A549 (cell line): ENCODE data around the gene SPNS2. TPM values are rescaled to one million over a fixed set of nuclear protein-coding genes. Genes with fewer than 3 reads are reported as not detected.

Experiments
- ATAC-seq, 2 experiments: fragments of 200-7000 bp in 1 of 2; fragments of >200 bp in 1 of 2; cut with Nextera tagmentation in 1 of 2; cut with Tn5 transposase in 1 of 2; 3 replicates each; pipeline versions ENCODE4 v1.8.0 to v1.9.1; 2018 to 2020; ENCODE audit warnings: mild to moderate bottlenecking in 1 of 2, moderate library complexity in 1 of 2
- CTCF ChIA-PET: fragments of 300-600 bp; sonication (Branson Sonifier 250); formaldehyde crosslinking; extraction: SDS; loops from one replicate; lab custom pipeline; 2021; ENCODE audit warnings: antibody characterized with exemption, inconsistent platforms; lab: Yijun Ruan, JAX
- POLR2A ChIA-PET: fragments of 350-600 bp; formaldehyde crosslinking; extraction: SDS; loops from one replicate; lab custom pipeline; 2021; ENCODE audit warnings: antibody characterized with exemption, inconsistent platforms; lab: Yijun Ruan, JAX
- DNase-seq, 2 experiments: peaks; one replicate each; pipeline versions ENCODE4 v3.0.0 to v3.0.0-alpha.2; 2011 to 2016; ENCODE audit warnings: low read depth in 1 of 2, low spot score in 1 of 2
- FAIRE-seq: peaks from 2 replicates; lab custom pipeline; 2011; peaks lifted over from hg19 to GRCh38; lab: Jason Lieb, UNC
- H3K27ac ChIP-seq, 2 experiments: fragments of >200 bp; sonication (Bioruptor Twin); formaldehyde crosslinking; 3 replicates each; pipeline ENCODE4 v1.5.1; 2016 to 2017
- H3K4me1 ChIP-seq: fragments of >200 bp; sonication (Bioruptor Twin); formaldehyde crosslinking; 3 replicates; pipeline ENCODE4 v1.6.1; 2016
- H3K4me2 ChIP-seq: fragments of >200 bp; sonication (Bioruptor Twin); formaldehyde crosslinking; 3 replicates; pipeline ENCODE4 v1.6.1; 2016
- H3K4me3 ChIP-seq: fragments of >200 bp; sonication (Bioruptor Twin); formaldehyde crosslinking; 3 replicates; pipeline ENCODE4 v1.5.1; 2016
- H3K9me3 ChIP-seq: fragments of >200 bp; sonication (Bioruptor Twin); formaldehyde crosslinking; 3 replicates; pipeline ENCODE4 v1.6.1; 2016
- CBX2 ChIP-seq: fragments of 200-600 bp; sonication (generic); IDR thresholded peaks from 2 replicates; pipeline ENCODE4 v1.6.1; 2016; ENCODE audit warnings: low read depth, mild to moderate bottlenecking, borderline replicate concordance
- CHD2 ChIP-seq: fragments of 150-350 bp; IDR thresholded peaks from 2 replicates; pipeline ENCODE4 v1.6.1; 2014; ENCODE audit warnings: low read length; ENCODE audit not compliant: partially characterized antibody
- CHD4 ChIP-seq: fragments of 200-600 bp; sonication (generic); IDR thresholded peaks from 2 replicates; pipeline ENCODE4 v1.6.1; 2016; ENCODE audit warnings: antibody characterized with exemption, mild to moderate bottlenecking, borderline replicate concordance
- CTCF ChIP-seq: fragments of >200 bp; sonication (Bioruptor Twin); formaldehyde crosslinking; IDR thresholded peaks from 3 replicates; pipeline ENCODE4 v1.5.1; 2016
- EHF ChIP-seq: fragments of 250-450 bp; sonication (Bioruptor Pico); IDR thresholded peaks from 2 replicates; pipeline ENCODE4 v1.5.0; 2020; ENCODE audit warnings: mild to moderate bottlenecking
- EP300 ChIP-seq, 2 experiments: fragments of >200 bp; sonication (Bioruptor Twin); formaldehyde crosslinking; IDR thresholded peaks; 2 replicates in 1 of 2; 3 replicates in 1 of 2; pipeline ENCODE4 v1.6.1; 2016 to 2017
- ESRRA ChIP-seq: fragments of 150-350 bp; IDR thresholded peaks from 2 replicates; pipeline ENCODE4 v1.6.1; 2014; ENCODE audit warnings: mild to moderate bottlenecking, low read length, borderline replicate concordance
- FOXS1 ChIP-seq: fragments of 250-450 bp; sonication (Bioruptor Pico); IDR thresholded peaks from 2 replicates; pipeline ENCODE4 v1.5.0; 2020; ENCODE audit warnings: mild to moderate bottlenecking, moderate library complexity
- GATA3 ChIP-seq: IDR thresholded peaks from 2 replicates; pipeline ENCODE4 v1.6.1; 2012; ENCODE audit warnings: borderline replicate concordance
- HES2 ChIP-seq: fragments of >200 bp; sonication (Bioruptor Twin); formaldehyde crosslinking; IDR thresholded peaks from 2 replicates; pipeline ENCODE4 v1.6.1; 2016
- HEYL ChIP-seq: fragments of 250-450 bp; sonication (Bioruptor Pico); IDR thresholded peaks from 2 replicates; pipeline ENCODE4 v1.8.0; 2021; ENCODE audit warnings: mild to moderate bottlenecking, moderate library complexity
- HOXB5 ChIP-seq: fragments of 250-450 bp; sonication (Bioruptor Pico); IDR thresholded peaks from 2 replicates; pipeline ENCODE4 v1.5.0; 2020; ENCODE audit warnings: mild to moderate bottlenecking, moderate library complexity
- JUN ChIP-seq, 2 experiments: fragments of >200 bp; sonication (Bioruptor Twin); formaldehyde crosslinking; IDR thresholded peaks; 2 replicates in 1 of 2; 3 replicates in 1 of 2; pipeline ENCODE4 v1.6.1; 2016 to 2017
- MAFK ChIP-seq: fragments of 450-650 bp; IDR thresholded peaks from 2 replicates; pipeline ENCODE4 v1.6.1; 2014; ENCODE audit not compliant: partially characterized antibody
- MAZ ChIP-seq: fragments of 150-350 bp; IDR thresholded peaks from 2 replicates; pipeline ENCODE4 v1.6.1; 2014; ENCODE audit warnings: antibody characterized with exemption, low read depth, low read length, borderline replicate concordance
- MYC ChIP-seq: IDR thresholded peaks from 2 replicates; pipeline ENCODE4 v1.6.1; 2012; ENCODE audit warnings: mild to moderate bottlenecking, inconsistent platforms, low read length, improper control_type of control experiment, borderline replicate concordance
- NFE2L2 ChIP-seq: fragments of 150-350 bp; conservative IDR thresholded peaks from 2 replicates; pipeline ENCODE4 v1.6.1; 2014; ENCODE audit warnings: low read length
- PHF8 ChIP-seq: fragments of 200-600 bp; sonication (generic); IDR thresholded peaks from 2 replicates; pipeline ENCODE4 v1.6.1; 2016; ENCODE audit warnings: low read depth, mild to moderate bottlenecking, antibody characterized with exemption, moderate library complexity, borderline replicate concordance
- POLR2A ChIP-seq: IDR thresholded peaks from 2 replicates; pipeline ENCODE4 v1.6.1; 2012; ENCODE audit warnings: mild to moderate bottlenecking, low read length
- RAD21 ChIP-seq, 2 experiments: fragments of >200 bp in 1 of 2; sonication (Bioruptor Twin) in 1 of 2; formaldehyde crosslinking in 1 of 2; IDR thresholded peaks in 1 of 2; conservative IDR thresholded peaks in 1 of 2; 2 replicates in 1 of 2; 3 replicates in 1 of 2; pipeline ENCODE4 v1.6.1; 2012 to 2018; ENCODE audit warnings: inconsistent platforms in 1 of 2
- RARB ChIP-seq: fragments of 250-450 bp; sonication (Bioruptor Pico); IDR thresholded peaks from 2 replicates; pipeline ENCODE4 v1.8.0; 2021; ENCODE audit warnings: mild to moderate bottlenecking, moderate library complexity
- RCOR1 ChIP-seq: fragments of 150-350 bp; IDR thresholded peaks from 2 replicates; pipeline ENCODE4 v1.6.1; 2014; ENCODE audit warnings: antibody characterized with exemption, low read length, low read depth
- SMC3 ChIP-seq: fragments of >200 bp; sonication (Bioruptor Twin); formaldehyde crosslinking; IDR thresholded peaks from 3 replicates; pipeline ENCODE4 v1.6.1; 2018; ENCODE audit warnings: inconsistent platforms
- TP53 ChIP-seq: fragments of 250-450 bp; sonication (Bioruptor Pico); IDR thresholded peaks from 2 replicates; pipeline ENCODE4 v1.5.0; 2021; ENCODE audit warnings: mild to moderate bottlenecking, moderate library complexity
- USF2 ChIP-seq: fragments of 450-650 bp; IDR thresholded peaks from 2 replicates; pipeline ENCODE4 v1.6.1; 2014; ENCODE audit warnings: antibody characterized with exemption
- ZSCAN20 ChIP-seq: fragments of 250-450 bp; sonication (Bioruptor Pico); IDR thresholded peaks from 2 replicates; pipeline ENCODE4 v1.8.0; 2022; ENCODE audit warnings: mild to moderate bottlenecking, moderate library complexity
- WGBS: methylation state at CpG from one replicate; pipeline ENCODE4 v1.1.6; 2017; ENCODE audit errors: missing lambda C conversion rate; 5-methylcytosine and 5-hydroxymethylcytosine counted together
- polyA plus RNA-seq, 4 experiments: library from polyadenylated mRNA; depleted of rRNA in 3 of 4; stranded (reverse); fragments of >200 nt; fragmentation: RNase III in 1 of 4; extraction: RNeasy Plus Mini Kit Qiagen cat#74134 plus additional on column Dnase treatment in 1 of 4; gene quantifications; 2 replicates in 3 of 4; 3 replicates in 1 of 4; pipeline ENCODE4 v1.2.3, GENCODE V29; 2011 to 2017
- TF ChIP-seq, protein P1 (sequence below): fragments of 150-350 bp; IDR thresholded peaks from 2 replicates; pipeline ENCODE4 v1.6.1; 2014; ENCODE audit warnings: low read depth, mild to moderate bottlenecking, low read length

SPNS2 gene
- polyA plus RNA-seq, 2 of the 4 experiments (the other 2 are of a cell fraction): 0.27 to 0.46 TPM

DNA sequence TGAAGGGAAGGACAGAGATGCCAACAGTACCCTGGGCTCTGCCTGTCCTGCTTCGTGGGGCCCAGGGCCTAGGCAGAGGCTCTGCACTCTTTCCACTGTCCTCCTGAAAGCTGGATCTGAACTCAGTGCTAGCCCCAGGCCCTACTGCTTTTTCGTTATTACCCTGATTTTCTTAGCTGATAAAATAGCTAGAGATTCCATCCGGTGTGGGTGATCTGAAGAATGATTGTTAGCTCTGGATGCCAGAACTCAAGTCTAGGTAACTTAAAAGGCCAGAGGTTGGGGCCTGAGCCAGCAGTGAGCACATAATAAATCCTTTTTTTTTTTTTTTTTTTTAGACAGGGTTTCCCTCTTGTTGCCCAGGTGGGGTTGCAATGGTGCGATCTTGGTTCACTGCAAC is 58.3 kb downstream of the SPNS2 start:
- no peak for TF ChIP-seq MAZ
- no peak for TF ChIP-seq MAFK
- TF ChIP-seq SMC3: no peak
- TF ChIP-seq, protein P1, sequence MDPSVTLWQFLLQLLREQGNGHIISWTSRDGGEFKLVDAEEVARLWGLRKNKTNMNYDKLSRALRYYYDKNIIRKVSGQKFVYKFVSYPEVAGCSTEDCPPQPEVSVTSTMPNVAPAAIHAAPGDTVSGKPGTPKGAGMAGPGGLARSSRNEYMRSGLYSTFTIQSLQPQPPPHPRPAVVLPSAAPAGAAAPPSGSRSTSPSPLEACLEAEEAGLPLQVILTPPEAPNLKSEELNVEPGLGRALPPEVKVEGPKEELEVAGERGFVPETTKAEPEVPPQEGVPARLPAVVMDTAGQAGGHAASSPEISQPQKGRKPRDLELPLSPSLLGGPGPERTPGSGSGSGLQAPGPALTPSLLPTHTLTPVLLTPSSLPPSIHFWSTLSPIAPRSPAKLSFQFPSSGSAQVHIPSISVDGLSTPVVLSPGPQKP: no peak
- TF ChIP-seq FOXS1 (CRISPR knock-in tag): no peak
- TF ChIP-seq MYC: no peak
- no peak for TF ChIP-seq CTCF
- no peak for TF ChIP-seq JUN (IDR thresholded peaks at IDR 0.05)
- no peak for TF ChIP-seq EHF (CRISPR knock-in tag)
- no peak for TF ChIP-seq EP300 (IDR thresholded peaks at IDR 0.05)
- TF ChIP-seq PHF8: no peak
- TF ChIP-seq CHD4: no peak
- TF ChIP-seq, all 56 proteins: peak for 0
- Histone ChIP-seq H3K9me3 (no peaks in the 10 kb centered on the region), H3K27ac (no peak overlapping the region), H3K4me1 (peaks cover 12% of the 10 kb centered on the region), H3K4me2 (no peak overlapping the region), H3K4me3 (no peak overlapping the region)
- FAIRE-seq (no peak), DNase-seq (no peak), ATAC-seq (no peak)
- POLR2A ChIA-PET: no interaction called here
- 73% methylated on average over 4 of the region's 4 CpGs for WGBS
- CTCF ChIA-PET: interaction anchor here (0.6 to 5.9 kb wide), 7 partner anchors 10 to 324 kb away, joined by 3 to 78 read pairs (median 3); partner anchors contain the start of gene SMTNL2

- TF ChIP-seq ZSCAN20 (CRISPR knock-in tag): no peak
- no peak for TF ChIP-seq NFE2L2
- no peak for TF ChIP-seq RCOR1
- TF ChIP-seq RAD21 (conservative IDR thresholded peaks at IDR 0.05 in 1 of 2, IDR thresholded peaks at IDR 0.05 in 1 of 2): no peak
- TF ChIP-seq HEYL: no peak
- no peak for TF ChIP-seq POLR2A
- no peak for TF ChIP-seq USF2
- TF ChIP-seq CHD4: no peak
- no peak for TF ChIP-seq CHD2
- no peak for TF ChIP-seq PHF8
- no peak for TF ChIP-seq ESRRA
- no peak for TF ChIP-seq GATA3
- TF ChIP-seq HOXB5 (CRISPR knock-in tag): no peak
- no peak for TF ChIP-seq HES2
- no peak for TF ChIP-seq CBX2
- TF ChIP-seq RARB: no peak
- no peak for TF ChIP-seq TP53 (CRISPR knock-in tag)
- Histone ChIP-seq H3K4me2 (no peak overlapping the region), H3K27ac (no peak overlapping the region), H3K9me3 (no peaks in the 10 kb centered on the region), H3K4me3 (no peak overlapping the region), H3K4me1 (peaks cover 12% of the 10 kb centered on the region)
- FAIRE-seq (no peak), DNase-seq (no peak), ATAC-seq (no peak)
- WGBS: 74% methylated on average over 6 of the region's 6 CpGs
- CTCF ChIA-PET: interaction anchor here (0.6 to 5.9 kb wide), 5 partner anchors 9 to 324 kb away, joined by 3 to 78 read pairs (median 3); partner anchors contain the start of gene SMTNL2
- POLR2A ChIA-PET: no interaction called here
Observed at GRCh38 chr17:4557626-4558346, 59.1 kb downstream of the SPNS2 start.
